Heart left ventricle (tissue), 13 donors: ENCODE results near the gene GPR139.

Source experiments
- CTCF ChIP-seq, 12 donors: fragments of 200-600 bp; sonication (generic) in 4 of 12; IDR thresholded peaks; one replicate each; pipeline versions ENCODE4 v1.5.0 to v1.8.0; 2018 to 2022; ENCODE audit warnings: antibody characterized with exemption in 12 of 12, mild to moderate bottlenecking in 5 of 12
- POLR2A ChIP-seq, 2 donors: fragments of 450-650 bp; IDR thresholded peaks; one replicate each; pipeline ENCODE4 v1.6.1; 2017; ENCODE audit warnings: antibody characterized with exemption in 2 of 2, mild to moderate bottlenecking in 2 of 2, moderate library complexity in 2 of 2
- donor health status: ischemic (EF 13 %, LVEDD 7.1; RV severe dilation, severe dysfunction).
- donor health status: DM: no; HTN: yes; CAD: no.
- donor health status: DM: no; HTN: no; CAD: no.
- donor health status: ischemic (EF 25% LVEDD 6.9; RV normal size, moderate dysfunction).
- donor health status: ischemic (EF 25% LVEDD 5.7; RV mildly dilated, moderate dysfunction).
- donor health status: ischemic (EF 35%, LVEDD 5.7; RV mildly dilated, moderate dysfunction).
- donor health status: nonischemic (EF 11% LVEDD 7.7; RV severe dilation, severe dysfunction).
- donor health status: DM: yes; HTN: yes; CAD: no.
- donor health status: PGD.
- donor health status: ischemic (EF 29% LVEDD 5.4; RV normal size, mild dysfunction).
- donor health status: nonischemic (EF 23%, LVEDD 6.1; RV moderate dilation, normal function).

DNA sequence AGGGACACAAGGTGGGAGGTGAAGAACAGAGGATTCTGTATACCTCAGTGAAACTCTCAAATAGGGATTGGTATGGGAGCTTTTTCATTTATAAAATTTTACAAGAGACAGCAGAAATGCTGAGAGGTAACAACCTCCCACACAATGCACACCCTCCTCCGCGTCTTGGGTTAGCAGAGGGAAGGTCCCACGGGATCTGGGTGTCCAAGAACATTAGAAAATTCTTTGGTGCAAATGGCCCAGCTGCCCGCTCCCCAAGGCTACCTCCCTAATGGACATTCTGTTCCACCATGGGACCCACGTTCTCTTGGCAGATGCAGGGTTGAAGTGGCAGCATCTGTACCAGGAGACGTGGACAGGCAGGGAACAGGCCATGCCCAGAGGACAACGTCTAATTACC is 22.5 kb downstream of the GPR139 start:
- TF ChIP-seq CTCF (IDR thresholded peaks at IDR 0.05): no peak
- TF ChIP-seq POLR2A (IDR thresholded peaks at IDR 0.05): no peak
